Pons (tissue), 1 donor: ENCODE results near the gene LRMDA.

Experiments used
- DNase-seq: peaks from one replicate; pipeline ENCODE4 v3.0.0-alpha.2; 2016; ENCODE audit warnings: low spot score

Gene LRMDA

GRCh38 chr10:76086761-76087639 lies 655.6 kb downstream of the LRMDA start:
- DNase-seq, result no peak

GRCh38 chr10:76088008-76088407 lies 656.6 kb downstream of the LRMDA start:
- DNase-seq, result no peak

- DNase-seq, result no peak
Observed at GRCh38 chr10:76088980-76089379, 657.6 kb downstream of the LRMDA start.

- DNase-seq, result no peak
Observed at GRCh38 chr10:76089556-76090180, 658.2 kb downstream of the LRMDA start.

GRCh38 chr10:76091926-76092325 lies 660.5 kb downstream of the LRMDA start:
- no peak for DNase-seq

- DNase-seq, result peak; percentile 9
Observed at GRCh38 chr10:76106611-76107010, 675.2 kb downstream of the LRMDA start.

- DNase-seq, result no peak
Observed at GRCh38 chr10:76108563-76109359, 677.3 kb downstream of the LRMDA start.

GRCh38 chr10:76111404-76111803 lies 680.0 kb downstream of the LRMDA start:
- DNase-seq, result no peak

- no peak for DNase-seq
Observed at GRCh38 chr10:76111986-76112825, 680.8 kb downstream of the LRMDA start.

- no peak for DNase-seq
Observed at GRCh38 chr10:76112826-76113150, 681.4 kb downstream of the LRMDA start.

GRCh38 chr10:76113952-76114351 lies 682.5 kb downstream of the LRMDA start:
- DNase-seq, result no peak

- DNase-seq, result no peak
Observed at GRCh38 chr10:76114581-76115001, 683.2 kb downstream of the LRMDA start.

- no peak for DNase-seq
Observed at GRCh38 chr10:76115131-76115470, 683.7 kb downstream of the LRMDA start.

GRCh38 chr10:76115471-76116155 lies 684.2 kb downstream of the LRMDA start:
- DNase-seq, result no peak

GRCh38 chr10:76116523-76116922 lies 685.1 kb downstream of the LRMDA start:
- DNase-seq, result no peak

GRCh38 chr10:76117949-76118348 lies 686.5 kb downstream of the LRMDA start:
- DNase-seq, result no peak

GRCh38 chr10:76119036-76119435 lies 687.6 kb downstream of the LRMDA start:
- DNase-seq, result no peak

- DNase-seq, result no peak
Observed at GRCh38 chr10:76119515-76119914, 688.1 kb downstream of the LRMDA start.

- DNase-seq, result no peak
Observed at GRCh38 chr10:76122056-76122455, 690.6 kb downstream of the LRMDA start.

GRCh38 chr10:76124280-76124679 lies 692.9 kb downstream of the LRMDA start:
- DNase-seq, result no peak

GRCh38 chr10:76125900-76126299 lies 694.5 kb downstream of the LRMDA start:
- DNase-seq, result no peak
